ENCODE results near the gene PPP1R15B. TPM values are rescaled to one million over a fixed set of nuclear protein-coding genes. Genes with fewer than 3 reads are reported as not detected.

PPP1R15B gene
- total and polyA plus RNA-seq, 2 of the 4 experiments (the other 2 are of a cell fraction) = 14.9 to 15.0 TPM

DNA sequence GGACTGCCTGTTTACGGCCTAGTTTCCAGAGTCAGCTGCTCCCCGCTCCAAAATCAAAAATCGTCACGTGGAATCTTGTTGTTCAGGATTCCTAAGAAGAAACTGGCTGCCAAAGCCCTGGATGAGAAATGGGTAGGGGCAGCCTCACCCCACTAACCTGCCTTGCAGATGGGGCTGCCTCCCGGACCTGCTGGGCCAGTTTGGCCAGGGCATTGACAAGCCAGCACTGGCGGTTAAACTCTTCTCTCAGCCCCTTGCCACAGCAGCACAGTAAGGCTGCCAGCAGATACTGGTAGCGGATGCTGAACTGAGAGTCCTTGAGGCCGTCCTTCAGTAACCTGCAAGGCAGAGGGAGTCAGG is 31.6 kb upstream of the PPP1R15B start:
- Histone ChIP-seq H3K14ac (replicated peaks; ENCODE audit: low read depth, low read length) (no peak overlapping the region), H2BK5ac (ENCODE audit: low read depth, low read length, poor library complexity, severe bottlenecking) (no peak overlapping the region), H3K4me2 (ENCODE audit: low read depth, low read length) (no peak overlapping the region), H3K23ac (ENCODE audit: low read depth, low read length) (no peak overlapping the region), H3K18ac (ENCODE audit: low read depth, low read length) (no peak overlapping the region), H3K4ac (ENCODE audit: low read depth, low read length) (no peak overlapping the region), H2AK5ac (ENCODE audit: low read depth, low read length) (no peak overlapping the region), H3K36me3 (ENCODE audit: control insufficient read depth, insufficient read depth, low read length) (peaks cover 23% of the 10 kb centered on the region), H4K5ac (ENCODE audit: low read depth, low read length) (no peak overlapping the region), H3K27me3 (ENCODE audit: control insufficient read depth, insufficient read depth, low read length) (no peaks in the 10 kb centered on the region), H2BK15ac (ENCODE audit: low read depth, low read length) (no peak overlapping the region), H4K20me1 (ENCODE audit: insufficient read depth, low read length) (no peaks in the 10 kb centered on the region; the same call in none of the 2 replicates), H3K79me1 (ENCODE audit: low read depth in 1 of 2, low read length in 2 of 2) (no peaks in the 10 kb centered on the region), H3K27ac (ENCODE audit: insufficient read depth, low read length) (no peak overlapping the region), H3K4me3 (ENCODE audit: insufficient read depth, low read depth, low read length) (no peak overlapping the region), H2AK9ac (replicated peaks; ENCODE audit: low read depth, low read length, poor library complexity) (no peak overlapping the region), H4K91ac (ENCODE audit: insufficient read depth, low read depth, low read length) (no peak overlapping the region), H3K9me3 (ENCODE audit: control insufficient read depth, insufficient read depth, low read length) (no peaks in the 10 kb centered on the region), H2BK120ac (ENCODE audit: low read depth, low read length) (no peak overlapping the region), H3K9me1 (ENCODE audit: insufficient read depth, low read length) (peaks cover 2% of the 10 kb centered on the region; the same call in 1 of the 2 replicates), H2AFZ (replicated peaks; ENCODE audit: low read length, poor library complexity) (no peak overlapping the region), H3K4me1 (ENCODE audit: control insufficient read depth, insufficient read depth, low read length) (peaks cover 3% of the 10 kb centered on the region), H3K9ac (ENCODE audit: low read depth, low read length) (no peak overlapping the region), H2BK20ac (ENCODE audit: low read depth, low read length) (no peak overlapping the region), H4K8ac (ENCODE audit: low read depth in 2 of 2, low read length in 2 of 2) (no peak overlapping the region), H3K56ac (ENCODE audit: extremely low read depth, insufficient read depth, low read length) (no peak overlapping the region)
- dilution Hi-C loops (cut with HindIII; ENCODE audit: low sequenced_read_pairs, unreplicated experiment) (no loop called here), in situ Hi-C loops (cut with MboI; ENCODE audit: low sequenced_read_pairs) (no loop called here), intact Hi-C loops (cut with micrococcal nuclease) (no loop called here)
- ATAC-seq (ENCODE audit: low read depth) = no peak
- 83% methylated on average over 2 of the region's 8 CpGs; no CpG with 5 or more reads in 1 of the 2 experiments for WGBS, 2 experiments (ENCODE audit: extremely low coverage in 2 of 2, insufficient read length in 1 of 2)
- TF ChIP-seq MXI1 (IDR thresholded peaks at IDR 0.05; ENCODE audit: borderline replicate concordance, low read depth, low read length) = no peak
- no peak for TF ChIP-seq MAFK (IDR thresholded peaks at IDR 0.05; ENCODE audit: low read depth, low read length)
- TF ChIP-seq RFX5 (IDR thresholded peaks at IDR 0.05; ENCODE audit: low read depth, low read length) = no peak
- no peak for TF ChIP-seq BHLHE40 (IDR thresholded peaks at IDR 0.05; ENCODE audit: low read depth, low read length)
- CTCF ChIA-PET = interaction anchor here (1.4 to 1.5 kb wide), 2 partner anchors 12 to 60 kb away, joined by 3 to 6 read pairs; no protein-coding TSS in a partner anchor
- POLR2A ChIA-PET (ENCODE audit: unreplicated experiment) = no interaction called here
- no peak for DNase-seq
- no TSS peak for BruUV-seq (replicated peaks)
